Activated CD4-positive, alpha-beta T cell treated with anti-CD3 and anti-CD28 coated beads, Interleukin-2, Interleukin-6, amounts not matched to agents 100 ng/mL and 50 ng/mL, durations not matched to agents 16 hours and 8 hours (primary cell): ENCODE results near the gene OR2L2.
"Not testable (repeated sequence)": the region's sequence is repeated elsewhere in the genome, so short reads cannot be mapped to it uniquely, and the experiment has no call there.

ENCODE experiments used
- DNase-seq: peaks from one replicate; pipeline ENCODE4 v3.0.0-alpha.2; 2020

Gene OR2L2

DNA sequence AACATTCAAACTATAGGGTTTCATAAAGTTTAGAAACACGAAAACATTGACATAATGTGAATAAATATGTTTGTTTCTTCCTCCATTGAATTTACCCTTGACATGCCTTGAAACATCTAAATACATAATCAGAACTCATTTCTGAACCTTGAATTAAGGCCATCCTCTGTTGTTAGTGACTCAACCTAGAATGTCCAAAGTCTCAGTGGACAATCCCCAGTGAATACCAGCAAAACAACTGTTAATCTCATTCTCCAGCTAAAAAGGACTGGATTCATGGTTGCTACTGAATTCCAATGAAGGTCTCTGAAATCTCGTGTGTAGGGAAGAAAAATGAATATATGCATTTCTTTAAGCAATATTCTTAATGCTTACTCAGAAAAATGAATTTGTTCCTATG, at the start of gene OR2L2:
Gene OR2L2 (plus strand): TSS at position 301 of the 400 bp plus-strand sequence. CDS start 8,198 bp downstream, outside the sequence.
- no peak for DNase-seq

DNA sequence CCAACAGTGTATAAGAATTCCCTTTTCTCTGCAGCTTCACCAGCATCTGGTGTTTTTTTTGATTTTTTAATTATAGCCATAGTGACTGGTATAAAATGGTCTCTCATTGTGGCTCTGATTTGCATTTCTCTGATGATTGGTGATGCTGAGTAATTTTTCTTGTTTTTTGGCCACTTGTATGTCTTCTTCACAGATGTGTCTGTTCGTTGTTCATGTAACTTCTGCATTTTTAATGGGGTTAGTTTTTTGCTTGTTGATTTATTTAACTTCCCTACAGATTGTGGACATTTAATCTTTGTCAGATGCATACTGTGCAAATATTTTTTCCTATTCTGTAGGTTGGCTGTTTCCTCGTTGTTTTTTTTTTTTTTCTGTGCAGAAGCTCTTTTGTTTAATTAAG, 36.9 kb upstream of the OR2L2 start:
- DNase-seq, result no peak

GRCh38 chr1:247998811-247999210, 31.1 kb upstream of the OR2L2 start:
- no peak for DNase-seq

DNA sequence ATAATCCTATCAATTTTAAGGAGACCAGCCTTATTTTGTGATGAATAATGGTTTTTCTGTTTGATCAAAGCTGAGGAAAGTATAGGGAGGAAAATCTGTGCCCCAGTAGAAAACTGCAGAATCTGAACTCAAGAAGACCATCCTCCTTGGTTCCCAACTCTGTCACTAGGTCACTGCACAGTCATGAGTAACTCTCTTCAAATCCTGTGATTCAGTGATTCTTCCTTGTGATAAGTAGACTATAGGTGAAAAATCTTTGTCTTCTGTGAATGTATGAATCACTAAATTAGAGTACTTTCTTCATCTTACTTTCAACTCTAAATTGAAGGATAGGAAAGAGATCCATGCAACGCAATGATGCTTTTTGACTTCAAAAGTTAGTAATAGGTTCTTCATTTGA, 29.7 kb upstream of the OR2L2 start:
- no peak for DNase-seq

DNA sequence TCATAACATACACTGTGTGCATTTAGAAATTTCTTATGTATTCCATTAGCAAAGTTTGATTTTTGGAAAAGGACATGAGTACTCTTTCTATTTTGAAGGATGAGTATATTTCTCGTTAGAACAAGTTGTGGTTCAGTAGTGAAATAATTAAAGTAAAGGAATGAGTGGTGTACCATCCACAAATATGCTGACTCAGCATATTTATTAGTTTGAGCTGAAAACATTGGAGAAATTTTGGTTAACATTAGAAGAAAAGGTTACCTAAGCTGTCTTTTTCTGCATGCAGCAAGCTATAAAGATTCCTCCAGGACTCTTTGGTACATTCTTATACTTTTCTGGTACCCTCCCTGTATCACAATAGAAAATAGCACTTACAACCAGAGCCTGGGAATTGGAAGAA, 22.1 kb upstream of the OR2L2 start:
- DNase-seq, result no peak

GRCh38 chr1:248009681-248010080, 20.2 kb upstream of the OR2L2 start:
- DNase-seq, result no peak

DNA sequence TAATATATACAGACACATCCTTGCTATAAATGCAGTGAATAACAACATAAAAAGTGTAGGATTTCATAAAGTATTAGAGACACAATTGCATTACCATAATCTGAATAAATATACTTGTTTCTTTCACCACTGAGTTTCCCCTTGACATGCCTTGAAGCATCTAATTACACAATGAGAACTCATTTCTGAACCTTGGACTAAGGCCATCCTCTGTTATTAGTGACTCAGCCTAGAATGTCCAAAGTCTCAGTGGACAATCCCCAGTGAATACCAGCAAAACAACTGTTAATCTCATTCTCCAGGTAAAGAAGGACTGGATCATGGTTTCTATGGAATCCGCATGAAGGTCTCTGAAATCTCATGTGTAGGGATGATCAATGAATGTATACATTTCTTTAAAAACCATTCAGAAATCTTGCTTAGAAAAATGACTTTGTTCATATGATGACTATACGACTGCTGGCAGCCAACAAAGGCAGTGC, 16.6 kb upstream of the OR2L2 start, which contains the start of gene OR2L5:
Gene OR2L5 (plus strand): TSS at position 432 of the 482 bp plus-strand sequence. CDS start 8,288 bp downstream, outside the sequence.
- no peak for DNase-seq

GRCh38 chr1:248015803-248016202, 14.1 kb upstream of the OR2L2 start:
- DNase-seq, result no peak

- DNase-seq, result no peak
Measured at GRCh38 chr1:248045209-248045608, 15.3 kb downstream of the OR2L2 start.

DNA sequence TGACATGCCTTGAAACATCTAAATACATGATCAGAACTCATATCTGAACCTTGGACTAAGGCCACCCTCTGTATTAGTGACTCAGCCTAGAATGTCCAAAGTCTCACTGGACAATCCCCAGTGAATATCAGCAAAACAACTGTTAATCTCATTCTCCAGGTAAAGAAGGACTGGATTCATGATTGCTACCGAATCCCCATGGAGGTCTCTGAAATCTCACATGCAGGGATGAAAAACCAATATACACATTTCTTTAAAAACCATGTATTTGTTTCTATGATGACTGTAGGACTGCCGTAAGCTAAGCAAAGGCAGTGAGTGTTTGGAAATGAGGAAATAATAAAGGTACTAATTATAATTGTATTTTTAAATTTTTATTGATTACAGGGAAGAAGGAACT, 16.7 kb downstream of the OR2L2 start, which contains the start of gene OR2L3:
Gene OR2L3 (plus strand): TSS at position 301 of the 400 bp plus-strand sequence. CDS start 13,846 bp downstream, outside the sequence.
- DNase-seq, result no peak

DNA sequence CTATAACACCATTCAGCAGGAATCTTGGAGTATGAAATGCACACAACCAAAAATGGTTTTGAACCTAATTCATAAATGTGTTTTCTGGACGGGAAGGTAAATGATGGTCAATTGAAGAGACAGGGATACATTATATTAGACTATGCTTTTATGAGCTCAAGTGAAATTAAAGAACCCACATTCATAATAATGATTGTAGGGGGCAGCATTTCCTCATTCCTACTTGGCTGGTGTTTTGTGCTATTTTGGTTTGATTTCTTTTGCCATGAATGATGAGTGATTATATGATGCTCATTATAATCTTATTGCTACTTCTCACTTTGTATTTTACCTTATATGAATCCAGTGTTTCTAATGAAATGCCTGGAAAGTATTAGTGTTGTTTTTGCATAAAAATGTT, 17.1 kb downstream of the OR2L2 start:
- no peak for DNase-seq

DNA sequence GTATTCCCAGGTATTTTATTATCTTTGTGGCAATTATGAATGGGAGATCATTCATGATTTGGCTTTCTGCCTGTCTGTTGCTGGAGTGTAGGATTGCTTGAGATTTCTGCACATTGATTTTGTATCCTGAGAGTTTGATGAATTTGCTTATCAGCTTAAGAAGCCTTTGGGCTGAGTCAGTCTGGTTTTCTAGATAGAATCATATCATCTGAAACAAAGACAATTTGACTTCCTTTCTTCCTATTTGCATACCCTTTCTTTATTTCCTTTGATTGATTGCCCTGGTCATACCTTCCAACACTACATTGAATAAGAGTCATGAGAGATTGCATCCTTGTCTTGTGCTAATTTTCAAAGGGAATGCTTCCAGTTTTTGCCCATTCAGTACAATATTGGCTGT, 24.8 kb downstream of the OR2L2 start:
- no peak for DNase-seq

DNA sequence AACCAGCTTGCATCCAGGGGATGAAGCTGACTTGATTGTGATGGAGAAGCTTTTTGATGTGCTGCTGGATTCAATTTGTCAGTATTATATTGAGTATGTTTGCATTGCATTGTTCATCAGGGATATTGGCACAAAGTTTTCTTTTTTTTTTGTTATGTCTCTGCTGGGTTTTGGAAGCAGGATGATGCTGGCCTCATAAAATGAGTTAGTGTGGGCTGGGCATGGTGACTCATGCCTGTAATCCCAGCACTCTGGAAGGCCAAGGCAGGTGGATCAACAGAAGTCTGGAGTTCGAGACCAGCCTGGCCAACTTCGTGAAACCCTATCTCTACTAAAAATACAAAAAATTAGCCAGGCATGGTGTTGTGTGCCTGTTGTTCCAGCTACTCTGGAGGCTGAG, 25.4 kb downstream of the OR2L2 start:
- DNase-seq, result no peak

GRCh38 chr1:248065071-248065470, 35.2 kb downstream of the OR2L2 start:
- DNase-seq, result no peak

DNA sequence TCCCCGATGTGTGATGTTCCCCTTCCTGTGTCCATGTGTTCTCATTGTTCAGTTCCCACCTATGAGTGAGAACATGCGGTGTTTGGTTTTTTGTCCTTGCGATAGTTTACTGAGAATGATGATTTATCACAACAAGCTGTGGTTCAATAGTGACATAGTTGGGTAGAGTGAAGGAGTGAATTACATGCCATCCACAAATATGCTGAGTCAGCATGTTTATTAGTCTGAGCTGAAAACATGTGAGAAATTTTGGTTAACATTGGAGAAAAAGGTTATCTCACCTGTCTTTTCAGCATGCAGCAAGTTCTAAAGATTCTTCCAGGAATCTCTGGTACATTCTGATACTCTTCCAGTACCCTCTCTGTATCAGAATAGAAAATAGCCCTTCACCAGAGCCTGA, 35.7 kb downstream of the OR2L2 start:
- DNase-seq, result no peak

GRCh38 chr1:248083864-248084263, 54.0 kb downstream of the OR2L2 start:
- DNase-seq, result not testable (repeated sequence)
